H1 (cell line): ENCODE results near the gene NME7.

Experiments used
- BCL11A ChIP-seq, 2 experiments: IDR thresholded peaks; one replicate each; pipeline ENCODE4 v1.6.1; 2011; ENCODE audit warnings: low read depth in 2 of 2, low read length in 2 of 2, mild to moderate bottlenecking in 2 of 2
- RBBP5 ChIP-seq: IDR thresholded peaks from 2 replicates; pipeline ENCODE4 v1.7.1; 2012; ENCODE audit warnings: low read depth, mild to moderate bottlenecking, inconsistent platforms, low read length, moderate library complexity, borderline replicate concordance
- SUZ12 ChIP-seq: fragments of 200-600 bp; sonication (generic); IDR thresholded peaks from 2 replicates; pipeline ENCODE4 v1.6.1; 2012; ENCODE audit warnings: mild to moderate bottlenecking, inconsistent platforms, low read length, moderate library complexity, mixed read lengths

DNA sequence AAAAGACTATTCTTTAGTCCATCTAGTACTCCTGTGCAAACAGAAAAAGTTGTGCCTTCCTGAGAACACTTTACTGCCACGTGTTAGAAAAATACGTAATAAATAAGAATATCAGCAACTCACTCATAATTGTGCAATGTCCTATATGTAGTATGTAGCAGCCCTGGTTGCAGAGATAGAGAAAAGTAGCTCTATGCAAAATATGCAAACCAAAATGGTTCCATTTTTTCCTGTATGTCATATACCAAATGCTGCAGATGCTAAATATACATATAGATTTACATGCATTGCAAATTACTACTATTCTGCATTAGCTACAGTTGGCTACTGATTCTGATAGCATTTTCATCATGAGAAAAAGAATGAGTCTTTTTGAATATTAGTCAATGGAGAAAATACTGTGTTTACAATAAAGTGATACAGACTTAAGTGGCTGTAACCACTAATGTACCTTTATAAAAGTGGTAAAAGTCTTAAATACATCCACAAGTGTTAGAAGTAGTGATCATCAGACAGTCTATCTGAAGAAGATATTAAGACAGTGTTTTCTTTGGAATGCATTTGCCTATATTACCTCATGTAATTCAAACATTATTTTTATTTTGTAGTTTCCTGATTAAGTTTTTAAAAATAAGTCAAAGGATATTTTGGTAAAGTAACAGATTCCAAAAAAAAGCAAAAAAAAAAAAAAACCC lies 19.8 kb downstream of the NME7 start:
- no peak for TF ChIP-seq SUZ12
- no peak for TF ChIP-seq BCL11A (IDR thresholded peaks at IDR 0.05; ENCODE audit: low read depth in 2 of 2, low read length in 2 of 2)
- no peak for TF ChIP-seq RBBP5
